Fibroblast of mammary gland (primary cell): Measurements from ENCODE around the gene UBAC2.
A peak's percentile ranks its signal among the peaks of the same experiment; 100 is the strongest.

Experiments used
- DNase-seq: peaks from one replicate; pipeline ENCODE4 v3.0.0-alpha.2; 2010; ENCODE audit warnings: low read depth
- H3K4me3 ChIP-seq: 2 replicates; pipeline ENCODE4 v1.5.1; 2011; ENCODE audit warnings: low read depth, mild to moderate bottlenecking, low read length, moderate library complexity; ENCODE audit not compliant: control insufficient read depth
- TF ChIP-seq, protein P1 (sequence below): conservative IDR thresholded peaks from 2 replicates; pipeline ENCODE4 v1.5.1; 2011; ENCODE audit warnings: low read depth, low read length, inconsistent platforms; ENCODE audit not compliant: control insufficient read depth, insufficient read depth

UBAC2 gene

DNA sequence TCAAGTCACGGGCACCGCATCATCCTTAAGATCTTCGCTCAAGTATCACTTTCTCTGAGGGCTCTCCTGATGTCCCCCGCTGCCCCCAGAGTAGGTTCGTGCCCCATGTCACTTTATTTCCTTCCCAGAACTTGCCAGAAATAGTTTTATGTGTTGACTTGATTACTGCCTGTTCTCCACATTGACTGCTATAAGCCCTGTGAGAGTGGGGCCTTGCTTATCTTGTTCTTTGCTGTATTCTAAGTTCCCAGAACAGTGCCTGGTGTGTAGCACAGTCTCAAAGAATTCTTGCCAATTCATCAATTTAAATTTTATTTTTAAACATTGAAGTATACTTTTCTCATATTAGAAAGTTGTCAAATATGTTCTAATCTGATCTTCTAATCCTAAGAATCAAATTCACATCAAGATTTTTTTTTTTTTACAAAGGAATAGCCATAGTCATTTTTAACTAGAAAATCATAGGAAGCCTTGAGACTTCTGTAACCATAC is 138.6 kb downstream of the UBAC2 start:
- no peak overlapping the region for H3K4me3 ChIP-seq
- TF ChIP-seq, protein P1, sequence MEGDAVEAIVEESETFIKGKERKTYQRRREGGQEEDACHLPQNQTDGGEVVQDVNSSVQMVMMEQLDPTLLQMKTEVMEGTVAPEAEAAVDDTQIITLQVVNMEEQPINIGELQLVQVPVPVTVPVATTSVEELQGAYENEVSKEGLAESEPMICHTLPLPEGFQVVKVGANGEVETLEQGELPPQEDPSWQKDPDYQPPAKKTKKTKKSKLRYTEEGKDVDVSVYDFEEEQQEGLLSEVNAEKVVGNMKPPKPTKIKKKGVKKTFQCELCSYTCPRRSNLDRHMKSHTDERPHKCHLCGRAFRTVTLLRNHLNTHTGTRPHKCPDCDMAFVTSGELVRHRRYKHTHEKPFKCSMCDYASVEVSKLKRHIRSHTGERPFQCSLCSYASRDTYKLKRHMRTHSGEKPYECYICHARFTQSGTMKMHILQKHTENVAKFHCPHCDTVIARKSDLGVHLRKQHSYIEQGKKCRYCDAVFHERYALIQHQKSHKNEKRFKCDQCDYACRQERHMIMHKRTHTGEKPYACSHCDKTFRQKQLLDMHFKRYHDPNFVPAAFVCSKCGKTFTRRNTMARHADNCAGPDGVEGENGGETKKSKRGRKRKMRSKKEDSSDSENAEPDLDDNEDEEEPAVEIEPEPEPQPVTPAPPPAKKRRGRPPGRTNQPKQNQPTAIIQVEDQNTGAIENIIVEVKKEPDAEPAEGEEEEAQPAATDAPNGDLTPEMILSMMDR: no peak
- DNase-seq: no peak

DNA sequence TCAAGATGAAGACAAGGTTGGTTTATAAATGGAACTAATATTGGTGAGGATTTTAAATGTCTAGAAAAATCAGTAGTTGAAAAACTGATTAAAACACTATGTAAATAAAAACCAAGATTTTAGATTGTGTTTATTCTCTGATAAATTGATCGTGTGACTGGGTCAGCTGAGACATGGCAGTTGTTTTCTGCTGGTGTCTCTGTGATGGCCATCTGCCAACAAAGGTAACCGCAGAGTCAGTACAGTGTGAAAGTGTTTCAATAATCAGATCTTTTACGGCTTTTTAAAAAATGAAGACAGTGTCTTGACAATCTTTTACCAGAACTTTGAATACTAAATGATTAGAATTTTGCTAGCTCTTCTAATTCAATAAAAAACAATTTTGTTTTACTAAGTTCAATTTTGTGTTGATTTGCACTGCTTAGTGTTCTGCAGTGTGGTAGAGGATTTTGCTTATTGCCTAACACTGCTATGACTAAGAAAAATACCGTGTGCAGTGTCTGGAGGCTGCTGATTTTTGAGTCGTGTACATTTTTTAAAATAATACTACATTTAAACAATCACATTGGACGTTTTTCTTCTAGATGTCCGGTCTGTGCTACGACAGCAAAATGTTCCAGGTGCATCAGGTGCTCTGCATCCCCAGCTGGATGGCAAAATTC is 139.2 kb downstream of the UBAC2 start:
- TF ChIP-seq, protein P1: no peak
- DNase-seq: peak; percentile 64
- no peak overlapping the region for H3K4me3 ChIP-seq

DNA sequence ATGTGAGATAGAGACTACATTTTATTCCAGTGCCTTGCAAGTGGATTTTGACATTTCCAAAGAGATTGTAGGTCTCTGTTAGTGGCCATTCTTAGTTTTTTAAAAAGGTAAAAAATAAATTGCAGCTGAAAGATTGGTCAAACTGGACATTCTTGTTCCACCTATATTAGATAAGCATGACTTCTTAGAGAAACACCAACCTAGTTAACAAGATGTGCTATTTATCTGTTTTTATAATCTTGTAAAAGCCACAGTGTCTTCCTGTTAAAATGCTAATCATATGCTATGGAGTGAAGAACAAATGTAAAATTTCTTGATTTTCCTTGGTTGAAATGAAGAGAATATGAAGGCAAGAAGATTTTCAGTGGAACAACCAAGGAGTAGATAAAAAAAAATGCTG is 140.0 kb downstream of the UBAC2 start:
- DNase-seq: no peak
- H3K4me3 ChIP-seq: no peak overlapping the region
- TF ChIP-seq, protein P1: no peak

DNA sequence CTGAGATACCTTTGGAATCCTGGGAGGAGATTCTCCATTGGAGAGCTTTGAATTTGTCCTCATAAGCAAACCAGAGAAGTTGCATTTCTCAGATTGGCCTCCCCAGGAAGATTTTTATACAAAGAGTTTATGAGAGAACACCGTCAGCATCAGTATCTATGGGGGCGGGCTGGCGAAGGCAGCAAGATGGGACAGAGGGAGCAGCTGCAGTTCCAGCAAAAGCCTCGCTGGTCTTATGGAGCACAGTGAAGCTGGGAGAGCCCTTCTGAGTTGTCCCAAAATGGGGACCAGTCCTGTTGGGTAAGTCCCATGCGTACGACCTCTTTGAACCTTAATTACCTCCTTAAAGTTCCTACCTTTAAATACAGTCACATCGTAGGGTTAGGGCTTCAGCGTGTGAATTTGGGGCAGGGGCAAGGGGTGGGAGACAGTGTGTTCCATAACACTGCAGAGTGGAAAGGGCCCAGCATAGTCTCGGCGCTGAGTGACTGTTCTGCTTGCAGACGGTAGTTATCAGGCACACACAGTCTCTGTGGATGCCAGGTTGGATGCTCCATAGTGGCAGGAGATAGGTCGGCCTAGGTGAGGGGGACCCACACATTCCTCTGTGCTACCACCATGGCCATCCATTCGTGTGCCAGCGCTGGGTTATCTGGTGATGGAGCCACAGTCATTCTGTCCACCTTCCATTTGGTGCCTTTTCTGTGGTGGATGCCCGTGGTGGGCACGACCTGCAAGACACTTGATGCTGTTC is 141.5 kb downstream of the UBAC2 start:
- H3K4me3 ChIP-seq: no peak overlapping the region

DNA sequence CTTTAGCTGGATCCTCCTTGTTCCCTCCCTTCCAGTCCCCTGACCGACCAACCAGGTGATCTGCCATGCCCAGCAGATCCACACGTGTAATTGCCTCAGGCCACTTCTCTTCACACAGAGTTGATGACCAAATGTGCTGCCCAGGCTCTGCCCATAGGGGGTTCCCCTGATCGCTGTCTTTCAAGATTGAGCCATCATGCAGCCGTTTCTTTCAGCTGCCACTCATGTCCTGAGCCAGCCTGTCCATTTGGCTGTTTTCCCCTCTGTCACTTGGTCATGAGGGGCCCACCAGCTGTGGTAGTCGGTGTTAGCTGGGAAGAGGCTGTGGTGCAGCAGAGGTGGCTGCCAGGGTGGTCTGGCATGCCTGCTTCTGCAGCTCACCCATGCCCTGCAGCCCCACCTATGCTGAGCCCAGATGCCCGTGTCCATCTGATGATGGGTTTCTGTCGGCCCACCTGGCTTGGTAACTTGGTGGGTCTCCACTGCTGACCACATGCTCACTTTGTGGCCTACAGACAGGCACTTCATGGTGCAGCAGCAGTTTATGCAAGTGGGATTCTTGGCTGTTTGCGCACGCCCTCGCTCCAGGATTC is 142.2 kb downstream of the UBAC2 start:
- TF ChIP-seq, protein P1: no peak
- H3K4me3 ChIP-seq: no peak overlapping the region
- DNase-seq: no peak

More for the DNA sequence above, 141.5 kb downstream of the UBAC2 start:
- TF ChIP-seq, protein P1: no peak
- no peak for DNase-seq

DNA sequence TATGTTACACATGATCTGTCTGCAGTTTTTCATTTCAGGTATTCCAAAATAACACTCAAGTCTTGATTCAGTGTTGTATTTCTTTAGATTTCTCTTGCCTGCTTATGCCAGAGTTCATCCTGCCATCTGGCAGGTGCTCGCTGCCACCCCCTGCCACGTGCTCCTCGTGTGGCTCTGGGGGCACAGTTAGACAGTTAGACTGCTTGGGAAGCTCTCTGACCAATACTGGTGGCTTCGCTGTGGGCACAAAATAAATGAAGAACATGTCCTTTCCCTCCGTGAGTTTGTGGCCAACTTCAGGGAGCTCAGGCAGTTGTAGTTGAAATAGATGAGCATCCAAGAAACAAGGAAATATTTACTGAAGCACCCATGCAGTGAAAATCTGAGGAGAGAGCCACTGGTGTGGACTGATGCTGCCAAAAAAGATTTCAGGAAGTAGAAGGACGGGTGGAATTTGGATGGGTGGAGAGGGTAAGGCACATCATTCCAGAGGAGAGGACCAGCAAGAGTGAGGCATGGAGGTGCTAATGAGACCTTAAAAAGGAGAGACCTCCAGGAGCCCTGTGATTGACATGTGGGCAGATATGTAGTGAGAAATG is 144.1 kb downstream of the UBAC2 start:
- TF ChIP-seq, protein P1: no peak
- no peak overlapping the region for H3K4me3 ChIP-seq
- DNase-seq: no peak
